ENCODE data around the gene NFAT5. TPM values are rescaled to one million over a fixed set of nuclear protein-coding genes. Genes with fewer than 3 reads are reported as not detected.

Gene NFAT5
- total and polyA plus RNA-seq, 2 donors from 2014 or later, result 1.9 to 83.7 TPM

- no peak for TF ChIP-seq CTCF (IDR thresholded peaks at IDR 0.05; ENCODE audit: borderline replicate concordance, extremely low read depth, insufficient read depth)
- H3K4me1 ChIP-seq (ENCODE audit: control insufficient read depth in 2 of 3, insufficient read depth in 2 of 3, low read depth in 1 of 3, low read length in 3 of 3), result peaks cover 0 to 3% (median 3%) of the 10 kb centered on the region in 3 donors
- no peak overlapping the region for H3K4me3 ChIP-seq (ENCODE audit: low read length in 3 of 3)
- no peak for DNase-seq
- H3K27me3 ChIP-seq (ENCODE audit: control insufficient read depth, insufficient read depth, low read length), result no peaks in the 10 kb centered on the region
- no peak for FAIRE-seq
- H3K9me3 ChIP-seq (ENCODE audit: control insufficient read depth in 2 of 3, insufficient read depth in 1 of 3, low read length in 3 of 3), result no peaks in the 10 kb centered on the region
- H3K36me3 ChIP-seq (ENCODE audit: control insufficient read depth in 2 of 3, insufficient read depth in 3 of 3, low read length in 3 of 3), result peaks cover 7 to 41% (median 38%) of the 10 kb centered on the region in 3 donors
- intact Hi-C loops (cut with DNase I), result no loop called here
- no peak overlapping the region for H3K27ac ChIP-seq (ENCODE audit: low read depth in 2 of 2, low read length in 2 of 2)
- no peak overlapping the region for H3K9ac ChIP-seq (ENCODE audit: low read length in 3 of 3)
Measured at GRCh38 chr16:69691980-69692911, 126.5 kb downstream of the NFAT5 start.

- FAIRE-seq, result no peak
Measured at GRCh38 chr16:69693916-69694315, 128.2 kb downstream of the NFAT5 start.

GRCh38 chr16:69698404-69698803, 132.6 kb downstream of the NFAT5 start:
- no peaks in the 10 kb centered on the region for H3K27me3 ChIP-seq (ENCODE audit: control insufficient read depth, insufficient read depth, low read length)
- no peaks in the 10 kb centered on the region for H3K9me3 ChIP-seq (ENCODE audit: control insufficient read depth in 2 of 3, insufficient read depth in 1 of 3, low read length in 3 of 3)
- TF ChIP-seq CTCF (IDR thresholded peaks at IDR 0.05; ENCODE audit: borderline replicate concordance, extremely low read depth, insufficient read depth), result no peak
- H3K4me3 ChIP-seq (ENCODE audit: low read length in 3 of 3), result no peak overlapping the region
- peaks cover 6 to 32% (median 21%) of the 10 kb centered on the region in 3 donors for H3K36me3 ChIP-seq (ENCODE audit: control insufficient read depth in 2 of 3, insufficient read depth in 3 of 3, low read length in 3 of 3)
- no peaks in the 10 kb centered on the region for H3K4me1 ChIP-seq (ENCODE audit: control insufficient read depth in 2 of 3, insufficient read depth in 2 of 3, low read depth in 1 of 3, low read length in 3 of 3)
- no peak overlapping the region for H3K9ac ChIP-seq (ENCODE audit: low read length in 3 of 3)
- H3K27ac ChIP-seq (ENCODE audit: low read depth in 2 of 2, low read length in 2 of 2), result no peak overlapping the region
- DNase-seq, result no peak
- no peak for FAIRE-seq
- intact Hi-C loops (cut with DNase I), result no loop called here

More at GRCh38 chr16:69693916-69694315, 128.2 kb downstream of the NFAT5 start:
- no peaks in the 10 kb centered on the region for H3K9me3 ChIP-seq (ENCODE audit: control insufficient read depth in 2 of 3, insufficient read depth in 1 of 3, low read length in 3 of 3)
- intact Hi-C loops (cut with DNase I), result no loop called here
- no peak overlapping the region for H3K9ac ChIP-seq (ENCODE audit: low read length in 3 of 3)
- no peak overlapping the region for H3K27ac ChIP-seq (ENCODE audit: low read depth in 2 of 2, low read length in 2 of 2)
- DNase-seq, result no peak
- no peaks in the 10 kb centered on the region for H3K27me3 ChIP-seq (ENCODE audit: control insufficient read depth, insufficient read depth, low read length)
- H3K4me1 ChIP-seq (ENCODE audit: control insufficient read depth in 2 of 3, insufficient read depth in 2 of 3, low read depth in 1 of 3, low read length in 3 of 3), result peaks cover 0 to 3% (median 3%) of the 10 kb centered on the region in 3 donors
- no peak overlapping the region for H3K4me3 ChIP-seq (ENCODE audit: low read length in 3 of 3)
- TF ChIP-seq CTCF (IDR thresholded peaks at IDR 0.05; ENCODE audit: borderline replicate concordance, extremely low read depth, insufficient read depth), result no peak
- H3K36me3 ChIP-seq (ENCODE audit: control insufficient read depth in 2 of 3, insufficient read depth in 3 of 3, low read length in 3 of 3), result peaks cover 7 to 41% (median 41%) of the 10 kb centered on the region in 3 donors

Measured in kidney (tissue), 14 donors.